ENCODE results near the gene TDRKH. TPM values are rescaled to one million over a fixed set of nuclear protein-coding genes. Genes with fewer than 3 reads are reported as not detected.

Gene TDRKH
- total RNA-seq, 2 experiments from 2014 or later = 10.2 to 21.1 TPM

DNA sequence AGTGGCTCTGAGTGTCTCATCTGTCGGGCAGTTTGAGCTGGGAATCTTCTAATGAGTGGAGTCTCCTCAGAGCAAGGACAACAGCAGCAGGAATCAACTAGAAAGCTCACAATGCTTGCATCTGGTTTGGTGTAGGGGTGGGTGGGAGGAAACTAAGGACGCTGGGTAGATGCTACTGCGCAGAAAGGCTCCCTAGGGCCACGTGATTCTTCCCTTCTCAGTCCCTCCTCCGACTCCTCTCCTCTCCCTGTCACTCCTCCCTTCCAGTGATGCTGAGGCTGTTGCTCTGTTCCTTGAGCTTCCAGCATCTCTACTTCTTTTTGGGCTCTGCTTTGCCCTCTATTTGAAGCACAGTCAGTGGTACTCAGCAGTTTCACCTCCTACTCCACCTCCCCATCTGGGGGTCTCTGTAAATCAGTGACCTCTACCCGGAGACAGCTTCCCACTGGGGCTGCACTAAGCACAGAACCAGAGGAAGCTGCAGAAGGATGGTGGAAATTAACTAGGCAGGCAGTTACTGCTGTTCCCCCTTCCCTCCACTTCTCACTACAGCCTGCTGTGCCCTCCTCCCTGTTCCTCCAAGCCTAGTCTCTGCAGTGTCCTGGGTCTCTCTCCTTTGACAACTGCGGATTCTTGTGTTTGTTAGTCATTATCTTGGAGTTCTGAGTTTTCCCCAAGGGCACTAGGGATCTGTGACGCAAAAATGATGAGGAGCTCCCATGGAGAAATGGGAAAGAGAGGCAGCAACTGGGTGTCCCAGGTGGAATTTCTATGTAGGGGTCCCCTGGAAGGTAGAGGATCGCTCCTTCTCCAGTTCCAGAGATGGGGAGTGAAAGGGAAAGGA, 9.1 kb upstream of the TDRKH start:
- no peaks in the 10 kb centered on the region for H3K9me2 ChIP-seq (ENCODE audit: insufficient read depth, low read length)
- intact Hi-C loops (cut with micrococcal nuclease; ENCODE audit: unreplicated experiment) = loop anchor here (10.0 kb wide), 1 partner anchor 105 kb away; the partner anchor contains the start of gene THEM4
- no peak overlapping the region for H2AFZ ChIP-seq (ENCODE audit: low read length)
- no peak overlapping the region for H3K4me2 ChIP-seq (ENCODE audit: low read length)
- H3K4me3 ChIP-seq (ENCODE audit: low read depth, low read length, poor library complexity, severe bottlenecking) = no peak overlapping the region
- peaks cover 5% of the 10 kb centered on the region for H3K4me1 ChIP-seq (ENCODE audit: insufficient read depth, low read length, poor library complexity, severe bottlenecking)
- H3K79me2 ChIP-seq (ENCODE audit: insufficient read depth, low read depth, low read length) = no peaks in the 10 kb centered on the region
- H3K36me3 ChIP-seq (ENCODE audit: insufficient read depth, low read length) = no peaks in the 10 kb centered on the region
- BruUV-seq (replicated peaks) = no TSS peak
- H3K9me3 ChIP-seq (ENCODE audit: low read length) = no peaks in the 10 kb centered on the region
- no peak for DNase-seq (ENCODE audit: low spot score)
- ChIA-PET POLR2A (interaction anchor here (0.6 to 1.4 kb wide), 2 partner anchors 14 to 232 kb away, joined by 3 read pairs; no protein-coding TSS in a partner anchor), CTCF (ENCODE audit: unreplicated experiment) (no interaction called here)
- H4K20me1 ChIP-seq (ENCODE audit: insufficient read depth, low read length) = no peaks in the 10 kb centered on the region
- H3K27ac ChIP-seq (ENCODE audit: low read depth, low read length, poor library complexity, severe bottlenecking) = no peak overlapping the region
- no peak for TF ChIP-seq EZH2phosphoT487 (IDR thresholded peaks at IDR 0.05; ENCODE audit: borderline replicate concordance, low read depth, low read length)
- TF ChIP-seq, protein P1, sequence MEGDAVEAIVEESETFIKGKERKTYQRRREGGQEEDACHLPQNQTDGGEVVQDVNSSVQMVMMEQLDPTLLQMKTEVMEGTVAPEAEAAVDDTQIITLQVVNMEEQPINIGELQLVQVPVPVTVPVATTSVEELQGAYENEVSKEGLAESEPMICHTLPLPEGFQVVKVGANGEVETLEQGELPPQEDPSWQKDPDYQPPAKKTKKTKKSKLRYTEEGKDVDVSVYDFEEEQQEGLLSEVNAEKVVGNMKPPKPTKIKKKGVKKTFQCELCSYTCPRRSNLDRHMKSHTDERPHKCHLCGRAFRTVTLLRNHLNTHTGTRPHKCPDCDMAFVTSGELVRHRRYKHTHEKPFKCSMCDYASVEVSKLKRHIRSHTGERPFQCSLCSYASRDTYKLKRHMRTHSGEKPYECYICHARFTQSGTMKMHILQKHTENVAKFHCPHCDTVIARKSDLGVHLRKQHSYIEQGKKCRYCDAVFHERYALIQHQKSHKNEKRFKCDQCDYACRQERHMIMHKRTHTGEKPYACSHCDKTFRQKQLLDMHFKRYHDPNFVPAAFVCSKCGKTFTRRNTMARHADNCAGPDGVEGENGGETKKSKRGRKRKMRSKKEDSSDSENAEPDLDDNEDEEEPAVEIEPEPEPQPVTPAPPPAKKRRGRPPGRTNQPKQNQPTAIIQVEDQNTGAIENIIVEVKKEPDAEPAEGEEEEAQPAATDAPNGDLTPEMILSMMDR (conservative IDR thresholded peaks at IDR 0.05; ENCODE audit: low read length) = no peak

DNA sequence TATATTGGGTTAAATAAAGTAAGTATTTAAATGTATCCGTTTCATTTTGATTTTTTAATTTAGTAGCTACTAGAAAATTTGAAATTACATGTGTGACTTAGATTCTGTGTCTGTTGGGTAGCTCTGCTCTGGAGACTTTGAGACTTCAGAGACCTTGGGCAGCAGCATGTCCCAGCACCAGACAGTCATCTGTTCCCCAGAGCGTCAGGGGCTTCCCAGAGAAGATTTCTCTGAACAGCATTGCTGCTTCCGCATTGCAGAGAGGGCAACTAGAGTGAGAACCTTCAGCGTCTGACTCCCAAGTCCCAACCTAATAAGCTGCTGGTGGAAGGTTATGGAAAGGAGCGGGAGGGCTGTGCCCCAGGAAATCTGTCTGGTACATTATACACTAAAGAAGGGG, 8.3 kb upstream of the TDRKH start:
- H3K27ac ChIP-seq (ENCODE audit: low read depth, low read length, poor library complexity, severe bottlenecking) = no peak overlapping the region
- POLR2A ChIA-PET = interaction anchor here (0.6 to 1.4 kb wide), 2 partner anchors 13 to 233 kb away, joined by 3 read pairs; no protein-coding TSS in a partner anchor

More for the DNA sequence above, 8.3 kb upstream of the TDRKH start:
- Histone ChIP-seq H4K20me1 (ENCODE audit: insufficient read depth, low read length) (no peaks in the 10 kb centered on the region), H3K4me3 (ENCODE audit: low read depth, low read length, poor library complexity, severe bottlenecking) (no peak overlapping the region), H3K36me3 (ENCODE audit: insufficient read depth, low read length) (no peaks in the 10 kb centered on the region), H3K4me1 (ENCODE audit: insufficient read depth, low read length, poor library complexity, severe bottlenecking) (no peaks in the 10 kb centered on the region), H3K79me2 (ENCODE audit: insufficient read depth, low read depth, low read length) (no peaks in the 10 kb centered on the region), H2AFZ (ENCODE audit: low read length) (no peak overlapping the region), H3K9me3 (ENCODE audit: low read length) (no peaks in the 10 kb centered on the region), H3K4me2 (ENCODE audit: low read length) (no peak overlapping the region), H3K9me2 (ENCODE audit: insufficient read depth, low read length) (no peaks in the 10 kb centered on the region)
- intact Hi-C loops (cut with micrococcal nuclease; ENCODE audit: unreplicated experiment) = loop anchor here (10.0 kb wide), 1 partner anchor 106 kb away; the partner anchor contains the start of gene THEM4
- CTCF ChIA-PET (ENCODE audit: unreplicated experiment) = no interaction called here
- no TSS peak for BruUV-seq (replicated peaks)
- TF ChIP-seq, protein P1 (conservative IDR thresholded peaks at IDR 0.05; ENCODE audit: low read length) = no peak
- TF ChIP-seq EZH2phosphoT487 (IDR thresholded peaks at IDR 0.05; ENCODE audit: borderline replicate concordance, low read depth, low read length) = no peak
- DNase-seq (ENCODE audit: low spot score) = no peak

Measured in OCI-LY7 (cell line).